RWPE2 (cell line): Measurements from ENCODE around the gene GIT1.

Experiments used
- ATAC-seq: fragments of 200-7000 bp; cut with Tn5 transposase; 3 replicates; pipeline ENCODE4 v1.9.1; 2021; ENCODE audit warnings: low read depth
- DNase-seq: peaks from one replicate; pipeline ENCODE4 v3.0.0-alpha.2; 2020; ENCODE audit warnings: low spot score
- H3K27ac ChIP-seq: fragments of 450-650 bp; 2 replicates; pipeline ENCODE4 v1.5.1; 2017; ENCODE audit warnings: mild to moderate bottlenecking; ENCODE audit not compliant: poor library complexity, severe bottlenecking
- H3K27me3 ChIP-seq: fragments of 250-450 bp; sonication (Bioruptor Pico); 2 replicates; pipeline ENCODE4 v1.5.1; 2021; ENCODE audit warnings: mild to moderate bottlenecking, moderate library complexity; ENCODE audit not compliant: insufficient read depth, poor library complexity, severe bottlenecking
- H3K36me3 ChIP-seq: fragments of 250-450 bp; sonication (Bioruptor Pico); 2 replicates; pipeline ENCODE4 v1.5.1; 2020; ENCODE audit warnings: low read depth, mild to moderate bottlenecking, moderate library complexity
- H3K4me1 ChIP-seq: fragments of 250-450 bp; sonication (Bioruptor Pico); 2 replicates; pipeline ENCODE4 v1.5.1; 2021; ENCODE audit warnings: mild to moderate bottlenecking, moderate library complexity; ENCODE audit not compliant: insufficient read depth, poor library complexity, severe bottlenecking
- H3K4me3 ChIP-seq: fragments of 250-450 bp; sonication (Bioruptor Pico); 2 replicates; pipeline ENCODE4 v1.5.1; 2021; ENCODE audit warnings: mild to moderate bottlenecking, moderate library complexity; ENCODE audit not compliant: severe bottlenecking
- H3K9me3 ChIP-seq: fragments of 250-450 bp; sonication (Bioruptor Pico); 2 replicates; pipeline ENCODE4 v1.5.1; 2021; ENCODE audit warnings: mild to moderate bottlenecking, moderate library complexity; ENCODE audit not compliant: severe bottlenecking
- CTCF ChIP-seq: fragments of 450-650 bp; IDR thresholded peaks from one replicate; pipeline ENCODE4 v1.5.1; 2017; ENCODE audit warnings: mild to moderate bottlenecking, moderate library complexity; ENCODE audit not compliant: poor library complexity, severe bottlenecking

GIT1 gene

GRCh38 chr17:29583324-29584248 lies 5.9 kb downstream of the GIT1 start:
- Histone ChIP-seq H3K27me3 (no peaks in the 10 kb centered on the region), H3K4me3 (no peak overlapping the region), H3K4me1 (peaks cover 53% of the 10 kb centered on the region), H3K27ac (peak overlapping the region; percentile 80), H3K9me3 (peaks cover 4% of the 10 kb centered on the region), H3K36me3 (peaks cover 47% of the 10 kb centered on the region)
- DNase-seq (peak; percentile 96), ATAC-seq (peak; percentile 66)
- no peak for TF ChIP-seq CTCF

- DNase-seq (no peak), ATAC-seq (no peak)
- peaks cover 55% of the 10 kb centered on the region for H3K36me3 ChIP-seq
- peaks cover 50% of the 10 kb centered on the region for H3K4me1 ChIP-seq
- H3K9me3 ChIP-seq, result peaks cover 4% of the 10 kb centered on the region
- peak overlapping the region; percentile 80 for H3K27ac ChIP-seq
- TF ChIP-seq CTCF, result no peak
- no peak overlapping the region for H3K4me3 ChIP-seq
- H3K27me3 ChIP-seq, result no peaks in the 10 kb centered on the region
Measured at GRCh38 chr17:29582772-29583171, 6.7 kb downstream of the GIT1 start.

- peaks cover 59% of the 10 kb centered on the region for H3K36me3 ChIP-seq
- H3K27ac ChIP-seq, result peak overlapping the region; percentile 80
Measured at GRCh38 chr17:29582254-29582765, 7.1 kb downstream of the GIT1 start.

GRCh38 chr17:29581583-29582253 lies 7.7 kb downstream of the GIT1 start:
- H3K36me3 ChIP-seq, result peaks cover 65% of the 10 kb centered on the region
- H3K9me3 ChIP-seq, result peaks cover 4% of the 10 kb centered on the region
- H3K27me3 ChIP-seq, result no peaks in the 10 kb centered on the region
- peaks cover 42% of the 10 kb centered on the region for H3K4me1 ChIP-seq
- DNase-seq (peak; percentile 86), ATAC-seq (peak; percentile 33)
- TF ChIP-seq CTCF, result no peak
- H3K4me3 ChIP-seq, result no peak overlapping the region
- peak overlapping the region; percentile 80 for H3K27ac ChIP-seq

More at GRCh38 chr17:29582254-29582765, 7.1 kb downstream of the GIT1 start:
- ATAC-seq, result no peak
- H3K27me3 ChIP-seq, result no peaks in the 10 kb centered on the region
- peaks cover 46% of the 10 kb centered on the region for H3K4me1 ChIP-seq
- TF ChIP-seq CTCF, result no peak
- peaks cover 4% of the 10 kb centered on the region for H3K9me3 ChIP-seq
- no peak for DNase-seq
- no peak overlapping the region for H3K4me3 ChIP-seq
